ENCODE results near the gene TNFSF4. TPM values are rescaled to one million over a fixed set of nuclear protein-coding genes. Genes with fewer than 3 reads are reported as not detected.

Gene TNFSF4
- polyA plus RNA-seq, 6 donors from 2014 or later = 1.2 to 4.8 (median 3.6) TPM; not detected in 1

DNA sequence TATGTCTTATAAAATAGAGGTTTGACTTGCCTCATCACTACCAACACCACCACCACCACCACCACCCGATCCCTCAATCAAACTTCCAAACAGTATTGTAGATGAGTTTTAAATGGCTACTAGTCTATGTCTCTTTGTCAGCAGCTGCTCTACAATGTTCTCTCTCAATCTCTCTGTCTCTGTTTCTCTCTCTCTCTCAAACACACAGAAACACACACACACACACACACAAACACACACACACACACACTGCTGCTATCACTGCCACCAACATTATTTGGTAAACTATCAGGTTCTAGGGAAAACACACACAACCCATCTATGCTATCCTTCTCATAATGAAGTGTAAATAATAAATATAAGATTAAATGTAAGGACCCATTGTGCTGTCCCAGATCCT, 2.4 kb downstream of the TNFSF4 start:
- Mint-ChIP-seq H3K27me3 (no peaks in the 10 kb centered on the region), H3K9me3 (no peaks in the 10 kb centered on the region), H3K36me3 (no peaks in the 10 kb centered on the region), H3K4me1 (peaks cover 54 to 62% (median 55%) of the 10 kb centered on the region in 3 donors), H3K4me3 (peak overlapping the region in 7 of 8 donors; percentile 23 to 92 (median 80)), H3K27ac (peak overlapping the region; percentile 35 to 99 (median 90))
- ATAC-seq (ENCODE audit: low read depth in 2 of 2) (no peak), DNase-seq (no peak)

GRCh38 chr1:173202424-173203145, 4.5 kb downstream of the TNFSF4 start:
- Mint-ChIP-seq H3K27ac (peak overlapping the region; percentile 8 to 95 (median 68)), H3K36me3 (no peaks in the 10 kb centered on the region), H3K4me1 (peaks cover 54 to 65% (median 59%) of the 10 kb centered on the region in 3 donors), H3K4me3 (peak overlapping the region; percentile 10 to 73 (median 45)), H3K9me3 (no peaks in the 10 kb centered on the region), H3K27me3 (no peaks in the 10 kb centered on the region)
- peak in 1 of 2 donors; percentile 25 for ATAC-seq (ENCODE audit: low read depth in 2 of 2)
- peak; percentile 17 for DNase-seq

GRCh38 chr1:173201969-173202368, 5.2 kb downstream of the TNFSF4 start:
- H3K4me1 Mint-ChIP-seq = peaks cover 48 to 62% (median 56%) of the 10 kb centered on the region in 3 donors
- ATAC-seq (ENCODE audit: low read depth in 2 of 2) (peak; percentile 60 to 70), DNase-seq (peak; percentile 18)
- H3K27me3 Mint-ChIP-seq = no peaks in the 10 kb centered on the region
- no peaks in the 10 kb centered on the region for H3K36me3 Mint-ChIP-seq
- H3K4me3 Mint-ChIP-seq = peak overlapping the region in 4 of 8 donors; percentile 13 to 73 (median 32)
- H3K9me3 Mint-ChIP-seq = no peaks in the 10 kb centered on the region
- H3K27ac Mint-ChIP-seq = peak overlapping the region in 1 of 6 donors; percentile 82

DNA sequence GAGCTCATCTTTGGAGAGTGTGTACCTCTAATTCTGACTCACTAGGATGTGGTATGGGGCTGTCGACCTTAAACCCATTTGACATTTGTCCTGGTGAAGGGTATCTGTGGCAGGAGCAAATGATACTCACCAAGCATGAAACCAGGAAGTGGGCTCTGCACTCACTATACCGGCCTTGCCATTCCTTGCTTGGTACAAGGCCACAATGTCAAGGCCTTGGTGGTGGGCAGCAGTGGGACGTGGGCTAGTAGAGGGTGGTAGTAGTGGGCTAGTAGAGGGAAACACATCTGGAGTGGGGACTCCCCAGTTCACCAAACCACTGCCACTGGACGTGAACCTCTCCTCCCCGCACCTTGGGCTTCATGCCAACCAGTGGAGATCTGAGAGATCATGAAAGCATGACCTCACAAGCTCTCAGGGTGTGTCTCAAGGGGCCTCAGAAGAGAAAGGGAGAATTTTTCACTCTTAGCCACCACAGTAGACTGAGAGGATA, 11.5 kb downstream of the TNFSF4 start:
- H3K27me3 Mint-ChIP-seq = no peaks in the 10 kb centered on the region
- ATAC-seq (ENCODE audit: low read depth in 2 of 2) (peak; percentile 90 to 91), DNase-seq (peak; percentile 33)
- H3K9me3 Mint-ChIP-seq = no peaks in the 10 kb centered on the region
- peak overlapping the region in 5 of 8 donors; percentile 35 to 57 (median 45) for H3K4me3 Mint-ChIP-seq
- H3K4me1 Mint-ChIP-seq = peaks cover 29 to 51% (median 31%) of the 10 kb centered on the region in 3 donors
- no peaks in the 10 kb centered on the region for H3K36me3 Mint-ChIP-seq
- H3K27ac Mint-ChIP-seq = peak overlapping the region; percentile 50 to 86 (median 70)

- peaks cover 30 to 61% (median 36%) of the 10 kb centered on the region in 3 donors for H3K4me1 Mint-ChIP-seq
- DNase-seq (no peak), ATAC-seq (ENCODE audit: low read depth in 2 of 2) (peak in 1 of 2 donors; percentile 20)
- no peaks in the 10 kb centered on the region for H3K9me3 Mint-ChIP-seq
- H3K27ac Mint-ChIP-seq = peak overlapping the region in 2 of 6 donors; percentile 40 to 49
- H3K27me3 Mint-ChIP-seq = no peaks in the 10 kb centered on the region
- no peak overlapping the region for H3K4me3 Mint-ChIP-seq
- H3K36me3 Mint-ChIP-seq = peaks cover 0 to 4% of the 10 kb centered on the region in 2 donors
Measured at GRCh38 chr1:173193639-173194038, 13.5 kb downstream of the TNFSF4 start.

- Mint-ChIP-seq H3K9me3 (no peaks in the 10 kb centered on the region), H3K4me3 (peak overlapping the region in 5 of 8 donors; percentile 3 to 84 (median 63)), H3K36me3 (peaks cover 0 to 10% of the 10 kb centered on the region in 2 donors), H3K27me3 (no peaks in the 10 kb centered on the region), H3K27ac (peak overlapping the region in 1 of 6 donors; percentile 44), H3K4me1 (peaks cover 27 to 51% (median 31%) of the 10 kb centered on the region in 3 donors)
- ATAC-seq (ENCODE audit: low read depth in 2 of 2) = no peak
- DNase-seq = no peak
Measured at GRCh38 chr1:173191011-173191705, 16.0 kb downstream of the TNFSF4 start.

GRCh38 chr1:173190101-173190936, 16.8 kb downstream of the TNFSF4 start:
- Mint-ChIP-seq H3K4me3 (peak overlapping the region in 5 of 8 donors; percentile 22 to 84 (median 37)), H3K4me1 (peaks cover 19 to 42% (median 23%) of the 10 kb centered on the region in 3 donors), H3K36me3 (peaks cover 0 to 10% of the 10 kb centered on the region in 2 donors), H3K27ac (peak overlapping the region in 3 of 6 donors; percentile 18 to 78 (median 38)), H3K27me3 (no peaks in the 10 kb centered on the region), H3K9me3 (no peaks in the 10 kb centered on the region)
- DNase-seq (no peak), ATAC-seq (ENCODE audit: low read depth in 2 of 2) (no peak)

DNA sequence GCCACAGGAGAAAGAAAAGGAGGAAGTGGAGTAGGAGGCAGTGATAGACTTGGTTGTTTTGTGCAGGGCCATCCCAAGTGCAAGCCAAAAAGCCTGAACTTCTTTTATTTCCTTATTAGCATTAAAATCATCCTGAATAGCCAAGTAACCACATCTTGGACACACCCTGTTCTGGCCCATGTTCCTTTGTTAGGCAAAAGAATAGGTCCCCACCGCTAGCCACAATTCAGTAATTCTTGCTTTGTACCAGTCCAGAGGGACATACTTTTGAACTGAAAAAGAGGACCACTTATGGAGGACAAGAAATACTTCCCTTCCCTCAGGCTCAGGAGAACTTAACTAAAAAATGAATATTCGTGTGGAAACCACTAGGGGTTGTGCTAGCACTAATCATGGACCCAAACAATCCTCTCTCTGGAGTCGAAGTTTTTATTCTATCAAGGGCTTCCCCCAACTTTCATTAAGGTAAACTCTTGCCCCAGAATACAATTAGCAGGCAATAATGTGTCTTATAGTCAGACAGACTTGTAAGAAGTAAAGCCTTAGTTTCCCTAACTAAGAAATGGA, 19.4 kb downstream of the TNFSF4 start:
- DNase-seq (no peak), ATAC-seq (ENCODE audit: low read depth in 2 of 2) (no peak)
- no peaks in the 10 kb centered on the region for H3K9me3 Mint-ChIP-seq
- H3K27me3 Mint-ChIP-seq = no peaks in the 10 kb centered on the region
- H3K27ac Mint-ChIP-seq = no peak overlapping the region
- peaks cover 0 to 10% of the 10 kb centered on the region in 2 donors for H3K36me3 Mint-ChIP-seq
- no peak overlapping the region for H3K4me3 Mint-ChIP-seq
- peaks cover 17 to 32% (median 23%) of the 10 kb centered on the region in 3 donors for H3K4me1 Mint-ChIP-seq

DNA sequence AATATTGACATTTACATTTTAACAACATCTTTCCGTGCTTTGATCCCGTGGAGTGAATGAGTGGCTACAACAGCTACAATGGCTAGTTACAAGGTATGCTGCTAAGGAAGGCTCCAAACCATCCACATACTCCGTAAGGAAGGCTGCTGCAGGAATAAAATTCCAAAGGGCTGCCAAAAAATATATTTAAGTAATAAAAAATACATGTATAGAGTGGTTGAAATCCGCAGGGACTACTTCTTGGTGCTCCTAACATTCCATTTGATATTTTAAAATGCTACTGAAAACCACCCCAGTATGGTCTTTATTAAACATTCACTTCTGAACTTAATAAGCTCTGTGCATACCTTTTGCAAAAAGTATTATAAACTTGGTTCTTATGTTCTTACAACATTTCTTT, 25.3 kb downstream of the TNFSF4 start:
- ATAC-seq (ENCODE audit: low read depth in 2 of 2) = no peak
- Mint-ChIP-seq H3K36me3 (peaks cover 0 to 4% of the 10 kb centered on the region in 2 donors), H3K9me3 (peaks cover 0 to 18% (median 8%) of the 10 kb centered on the region in 7 donors), H3K27me3 (no peaks in the 10 kb centered on the region), H3K4me1 (peaks cover 0 to 4% (median 0%) of the 10 kb centered on the region in 3 donors), H3K4me3 (no peak overlapping the region), H3K27ac (peak overlapping the region in 2 of 6 donors; percentile 3 to 54)
- DNase-seq = no peak

- Mint-ChIP-seq H3K4me3 (peak overlapping the region in 4 of 8 donors; percentile 53 to 83 (median 59)), H3K27ac (peak overlapping the region in 5 of 6 donors; percentile 47 to 92 (median 71)), H3K36me3 (peaks cover 5 to 14% of the 10 kb centered on the region in 2 donors), H3K9me3 (peaks cover 8 to 53% (median 36%) of the 10 kb centered on the region in 7 donors), H3K27me3 (no peaks in the 10 kb centered on the region), H3K4me1 (peaks cover 18 to 29% (median 19%) of the 10 kb centered on the region in 3 donors)
- no peak for ATAC-seq (ENCODE audit: low read depth in 2 of 2)
- no peak for DNase-seq
Measured at GRCh38 chr1:173176246-173176645, 30.9 kb downstream of the TNFSF4 start.

DNA sequence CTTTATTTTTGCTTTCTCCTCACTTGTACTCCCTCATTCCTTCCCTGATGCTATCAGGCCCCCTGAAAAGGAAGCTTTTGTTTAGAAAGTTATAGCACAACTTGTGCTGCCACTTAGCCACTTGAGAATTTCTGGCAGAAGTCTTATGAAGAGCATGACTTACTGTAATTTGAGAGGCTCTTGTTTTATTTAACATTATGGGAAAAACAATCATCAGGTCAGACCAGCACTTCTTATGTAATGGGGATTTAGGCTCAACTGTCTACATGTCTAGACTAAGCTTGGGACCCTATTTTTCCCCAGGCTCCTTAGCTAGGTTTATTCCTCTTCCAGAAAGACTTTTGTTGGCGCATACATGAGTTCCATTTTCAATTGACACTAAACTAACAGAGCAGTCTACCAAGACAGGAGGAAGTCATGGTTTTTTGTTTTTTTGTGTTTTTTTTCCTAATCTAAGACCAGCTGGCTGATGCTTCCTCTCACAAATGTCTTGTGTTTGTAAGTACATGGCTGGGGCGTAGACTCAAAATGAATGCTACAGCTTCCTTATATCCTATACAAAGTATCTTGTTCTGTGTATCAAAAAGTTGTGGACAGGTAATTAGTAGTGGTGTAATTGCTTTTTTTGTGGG, 31.5 kb downstream of the TNFSF4 start:
- H3K4me1 Mint-ChIP-seq = peaks cover 18 to 29% (median 19%) of the 10 kb centered on the region in 3 donors
- H3K9me3 Mint-ChIP-seq = peaks cover 12 to 59% (median 41%) of the 10 kb centered on the region in 7 donors
- peak overlapping the region; percentile 47 to 92 (median 78) for H3K27ac Mint-ChIP-seq

DNA sequence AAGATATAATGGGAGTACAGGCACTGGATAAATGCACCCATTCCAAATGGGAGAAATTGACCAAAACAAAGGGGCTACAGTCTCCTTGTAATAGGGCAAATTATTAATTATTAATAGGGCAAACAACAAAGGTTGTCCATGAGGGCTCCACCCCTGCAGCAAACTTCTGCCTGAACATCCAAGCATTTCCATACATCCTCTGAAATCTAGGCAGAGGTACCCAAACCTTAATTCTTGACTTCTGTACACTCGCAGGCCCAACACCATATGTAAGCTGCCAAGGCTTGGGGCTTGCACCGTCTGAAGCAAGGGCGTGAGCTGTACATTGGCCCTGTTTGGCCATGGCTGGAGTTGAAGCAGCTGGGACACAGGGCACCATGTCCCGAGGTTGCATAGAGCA, 33.7 kb downstream of the TNFSF4 start:
- peaks cover 18 to 29% (median 19%) of the 10 kb centered on the region in 3 donors for H3K4me1 Mint-ChIP-seq
- ATAC-seq (ENCODE audit: low read depth in 2 of 2) (no peak), DNase-seq (no peak)
- H3K36me3 Mint-ChIP-seq = peaks cover 5 to 20% of the 10 kb centered on the region in 2 donors
- H3K9me3 Mint-ChIP-seq = peaks cover 16 to 56% (median 42%) of the 10 kb centered on the region in 7 donors
- H3K27ac Mint-ChIP-seq = peak overlapping the region in 1 of 6 donors; percentile 24
- H3K4me3 Mint-ChIP-seq = no peak overlapping the region
- no peaks in the 10 kb centered on the region for H3K27me3 Mint-ChIP-seq

More for the DNA sequence above, 31.5 kb downstream of the TNFSF4 start:
- H3K4me3 Mint-ChIP-seq = peak overlapping the region in 7 of 8 donors; percentile 4 to 83 (median 53)
- ATAC-seq (ENCODE audit: low read depth in 2 of 2) (peak; percentile 58 to 86), DNase-seq (peak; percentile 54)
- H3K36me3 Mint-ChIP-seq = peaks cover 5 to 20% of the 10 kb centered on the region in 2 donors
- no peaks in the 10 kb centered on the region for H3K27me3 Mint-ChIP-seq

All from naive B cell (primary cell).